ENCODE measurements around the gene ELL2. TPM values are rescaled to one million over a fixed set of nuclear protein-coding genes. Genes with fewer than 3 reads are reported as not detected.

Gene ELL2
- total and polyA plus RNA-seq, 3 experiments from 2014 or later = 5.0 to 91.3 (median 90.6) TPM

DNA sequence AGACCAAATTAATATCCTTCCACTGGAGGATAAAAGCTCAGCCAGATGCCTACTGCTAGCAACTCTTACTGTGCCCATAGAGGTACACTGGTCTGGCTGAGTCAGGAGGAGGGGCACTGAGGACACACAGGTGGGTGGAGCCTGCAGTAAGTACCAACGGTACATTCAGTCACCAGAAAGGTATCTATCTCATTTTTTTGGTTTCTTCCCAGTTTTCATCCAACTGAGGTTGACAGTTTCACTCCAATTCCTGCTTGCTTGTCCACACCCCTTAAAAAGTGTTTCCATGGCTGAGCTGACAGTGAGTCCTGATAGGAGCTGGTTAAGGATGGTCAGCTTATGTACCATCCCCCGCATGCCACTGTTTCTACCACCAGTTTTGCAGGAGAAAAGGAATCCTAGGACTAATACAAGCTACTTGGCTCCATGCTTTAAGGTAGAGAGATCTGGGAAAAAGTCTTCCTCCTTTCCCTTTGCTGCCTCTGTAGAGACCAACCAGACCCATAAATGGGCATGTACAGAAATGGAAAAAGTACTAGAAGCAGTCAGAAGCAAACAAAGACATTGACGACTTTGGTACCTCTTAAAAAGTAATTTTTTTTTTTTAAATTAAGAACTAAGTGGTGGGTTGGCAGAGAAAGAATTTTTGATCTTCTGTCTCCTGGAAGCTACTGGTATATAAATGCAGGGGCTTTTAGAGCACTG lies 3.2 kb downstream of the ELL2 start:
- no peak overlapping the region for H3K4me3 ChIP-seq (ENCODE audit: low read length)
- no peaks in the 10 kb centered on the region for H3K9me3 ChIP-seq (ENCODE audit: low read length)
- Mint-ChIP-seq H3K27ac (peak overlapping the region in 1 of 8 donors; percentile 67), H3K4me3 (peak overlapping the region in 2 of 7 donors; percentile 86 to 97), H3K4me1 (peaks cover 34 to 68% (median 49%) of the 10 kb centered on the region in 3 donors), H3K36me3 (peaks cover 0 to 13% (median 3%) of the 10 kb centered on the region in 3 donors), H3K9me3 (no peaks in the 10 kb centered on the region), H3K27me3 (peaks cover 0 to 7% of the 10 kb centered on the region in 2 donors)
- no peak for DNase-seq
- POLR2A ChIA-PET = no interaction called here
- no peak overlapping the region for H3K27ac ChIP-seq (ENCODE audit: low read depth, low read length)
- H3K4me1 ChIP-seq (ENCODE audit: insufficient read depth, low read length) = peaks cover 17% of the 10 kb centered on the region
- no peaks in the 10 kb centered on the region for H3K27me3 ChIP-seq (ENCODE audit: insufficient read depth, low read length, poor library complexity, severe bottlenecking)
- CTCF ChIA-PET = interaction anchor here (0.9 to 1.7 kb wide), 2 partner anchors 8 to 177 kb away, joined by 3 to 4 read pairs; no protein-coding TSS in a partner anchor
- no peaks in the 10 kb centered on the region for H3K36me3 ChIP-seq (ENCODE audit: insufficient read depth, low read length)

DNA sequence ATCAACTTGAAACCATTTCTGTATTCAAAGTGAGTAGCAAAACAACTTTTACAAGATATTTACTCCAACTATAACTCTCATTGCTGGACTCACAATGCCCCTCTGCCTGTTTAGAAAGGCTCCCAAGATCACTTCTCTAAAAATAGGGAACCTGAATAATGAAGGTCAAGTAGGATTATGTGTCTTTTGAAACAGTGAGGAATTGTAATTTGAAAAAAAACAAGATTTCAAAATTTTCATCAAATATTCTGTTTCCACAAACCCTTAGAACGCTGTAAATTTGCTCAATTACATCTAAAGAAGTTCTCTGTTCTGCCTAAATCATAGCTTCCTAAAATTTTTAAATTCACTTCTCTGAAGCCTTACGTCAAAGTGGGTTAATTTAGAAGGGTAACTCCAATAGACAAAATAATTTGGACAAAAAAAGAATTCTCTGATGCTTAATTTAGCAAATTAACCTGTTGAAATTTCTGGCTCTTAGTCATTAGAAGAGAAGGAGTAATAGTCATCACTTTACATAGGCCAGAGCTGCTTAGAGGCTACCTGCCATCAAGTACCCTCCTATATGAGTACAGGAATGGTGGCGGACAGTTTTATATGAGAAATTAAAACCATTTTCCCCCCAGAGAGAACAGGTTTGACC lies 4.0 kb downstream of the ELL2 start:
- no peak for DNase-seq
- Mint-ChIP-seq H3K27me3 (peaks cover 0 to 7% of the 10 kb centered on the region in 2 donors), H3K4me3 (peak overlapping the region in 1 of 7 donors; percentile 51), H3K4me1 (peaks cover 33 to 66% (median 47%) of the 10 kb centered on the region in 3 donors), H3K27ac (peak overlapping the region in 2 of 8 donors; percentile 14 to 67), H3K36me3 (peaks cover 0 to 13% (median 3%) of the 10 kb centered on the region in 3 donors), H3K9me3 (no peaks in the 10 kb centered on the region)
- no peaks in the 10 kb centered on the region for H3K36me3 ChIP-seq (ENCODE audit: insufficient read depth, low read length)
- ChIA-PET POLR2A (no interaction called here), CTCF (interaction anchor here (0.9 to 1.7 kb wide), 2 partner anchors 9 to 176 kb away, joined by 3 to 4 read pairs; no protein-coding TSS in a partner anchor)
- H3K9me3 ChIP-seq (ENCODE audit: low read length) = no peaks in the 10 kb centered on the region
- no peaks in the 10 kb centered on the region for H3K27me3 ChIP-seq (ENCODE audit: insufficient read depth, low read length, poor library complexity, severe bottlenecking)
- H3K4me1 ChIP-seq (ENCODE audit: insufficient read depth, low read length) = peaks cover 16% of the 10 kb centered on the region
- no peak overlapping the region for H3K4me3 ChIP-seq (ENCODE audit: low read length)
- no peak overlapping the region for H3K27ac ChIP-seq (ENCODE audit: low read depth, low read length)

DNA sequence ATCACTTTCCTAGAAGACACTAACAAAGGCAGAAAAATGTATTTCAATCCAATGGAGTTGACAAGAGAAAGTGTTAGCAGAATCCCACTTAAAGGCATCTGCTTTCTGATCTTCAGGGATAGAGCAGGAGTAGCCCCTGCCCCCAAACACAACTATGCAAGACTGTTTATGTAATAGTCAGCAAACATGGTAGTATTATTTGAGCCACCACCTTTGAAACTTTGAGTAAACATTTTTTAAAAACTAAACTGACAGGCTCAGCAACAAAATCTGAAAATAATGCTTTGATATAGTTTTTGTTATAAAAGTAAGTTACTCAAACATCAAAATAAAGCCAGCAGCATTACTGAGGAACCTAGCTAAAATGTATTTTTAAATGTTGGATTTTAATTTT lies 4.8 kb downstream of the ELL2 start:
- H3K9me3 ChIP-seq (ENCODE audit: low read length) = no peaks in the 10 kb centered on the region
- CTCF ChIA-PET = no interaction called here
- DNase-seq = no peak
- no peaks in the 10 kb centered on the region for H3K36me3 ChIP-seq (ENCODE audit: insufficient read depth, low read length)
- H3K4me3 ChIP-seq (ENCODE audit: low read length) = no peak overlapping the region
- Mint-ChIP-seq H3K9me3 (no peaks in the 10 kb centered on the region), H3K27me3 (peaks cover 0 to 7% of the 10 kb centered on the region in 2 donors), H3K36me3 (peaks cover 0 to 10% (median 4%) of the 10 kb centered on the region in 3 donors), H3K27ac (no peak overlapping the region), H3K4me1 (peaks cover 25 to 58% (median 39%) of the 10 kb centered on the region in 3 donors), H3K4me3 (no peak overlapping the region)
- no peak overlapping the region for H3K27ac ChIP-seq (ENCODE audit: low read depth, low read length)
- POLR2A ChIA-PET = no interaction called here
- peaks cover 8% of the 10 kb centered on the region for H3K4me1 ChIP-seq (ENCODE audit: insufficient read depth, low read length)
- H3K27me3 ChIP-seq (ENCODE audit: insufficient read depth, low read length, poor library complexity, severe bottlenecking) = no peaks in the 10 kb centered on the region

DNA sequence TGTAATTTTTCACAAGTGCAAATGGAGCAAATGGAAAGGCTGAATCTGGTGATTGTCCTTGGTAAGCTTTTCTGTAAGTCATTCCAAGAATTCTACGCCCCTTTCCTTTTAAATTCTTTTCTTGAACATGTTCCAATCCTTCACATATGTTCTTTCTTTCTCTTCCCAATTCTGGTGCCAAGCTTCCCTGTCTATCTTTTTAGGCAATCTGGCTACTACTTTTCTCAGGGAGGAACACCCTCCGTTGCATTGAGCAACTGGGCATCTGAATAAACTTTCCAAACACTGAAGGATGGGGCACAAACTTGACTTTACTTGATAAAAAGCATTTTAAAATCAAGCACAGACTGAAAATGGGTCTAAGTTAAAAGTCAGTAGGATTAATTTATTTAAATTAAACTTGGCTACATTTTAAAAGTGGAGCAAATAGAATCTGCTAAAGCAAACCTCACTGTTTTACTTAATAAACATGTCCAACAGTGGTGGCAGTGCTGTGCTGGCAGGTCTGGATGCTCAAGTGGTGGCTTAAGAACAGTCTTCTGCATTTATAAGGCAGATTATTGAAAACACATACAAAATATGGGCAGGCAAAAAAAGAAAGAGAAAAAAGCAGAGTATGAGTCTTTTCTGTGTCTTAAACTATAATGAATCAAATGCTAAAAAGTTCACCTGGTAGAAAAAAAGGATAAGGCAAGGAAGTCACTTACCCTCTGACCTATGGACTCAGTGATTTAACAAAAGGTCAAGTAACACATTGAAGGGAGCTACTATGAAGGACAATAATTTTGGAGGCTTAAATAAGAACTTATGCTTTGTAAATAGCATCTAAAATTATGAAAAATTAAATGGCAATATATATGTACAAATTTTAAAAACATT lies 5.4 kb downstream of the ELL2 start:
- H3K27me3 Mint-ChIP-seq = peaks cover 0 to 7% of the 10 kb centered on the region in 2 donors
- H3K27ac ChIP-seq (ENCODE audit: low read depth, low read length) = no peak overlapping the region
- H3K4me1 Mint-ChIP-seq = peaks cover 24 to 57% (median 38%) of the 10 kb centered on the region in 3 donors
- no peaks in the 10 kb centered on the region for H3K9me3 Mint-ChIP-seq
- ChIA-PET CTCF (no interaction called here), POLR2A (interaction anchor here (0.6 kb wide), 1 partner anchor 15 kb away, joined by 3 read pairs; no protein-coding TSS in a partner anchor)
- H3K36me3 Mint-ChIP-seq = peaks cover 0 to 8% (median 6%) of the 10 kb centered on the region in 3 donors
- H3K4me1 ChIP-seq (ENCODE audit: insufficient read depth, low read length) = peaks cover 8% of the 10 kb centered on the region
- H3K4me3 Mint-ChIP-seq = peak overlapping the region in 1 of 7 donors; percentile 36
- H3K27ac Mint-ChIP-seq = no peak overlapping the region
- no peaks in the 10 kb centered on the region for H3K36me3 ChIP-seq (ENCODE audit: insufficient read depth, low read length)
- no peak for DNase-seq
- no peaks in the 10 kb centered on the region for H3K27me3 ChIP-seq (ENCODE audit: insufficient read depth, low read length, poor library complexity, severe bottlenecking)
- H3K9me3 ChIP-seq (ENCODE audit: low read length) = no peaks in the 10 kb centered on the region
- H3K4me3 ChIP-seq (ENCODE audit: low read length) = no peak overlapping the region

DNA sequence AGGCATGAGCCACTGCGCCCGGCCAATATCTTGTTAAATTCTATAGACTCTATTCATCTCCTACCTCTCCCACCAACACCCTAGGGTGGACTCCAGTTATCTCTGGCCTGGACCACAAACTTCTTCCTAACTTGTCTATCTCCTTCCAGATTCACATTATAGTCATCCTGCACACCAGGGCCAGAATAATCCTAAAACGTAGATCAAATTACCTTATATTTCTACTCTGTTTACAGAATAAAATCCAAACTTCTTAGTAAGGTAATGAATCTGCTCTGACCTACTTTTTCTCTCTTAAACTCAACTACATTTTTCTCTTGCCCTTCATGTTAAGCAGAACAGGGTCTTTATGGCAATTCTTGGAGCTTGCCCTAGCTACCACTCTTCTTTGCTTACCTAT lies 6.9 kb downstream of the ELL2 start:
- Histone ChIP-seq H3K9me3 (ENCODE audit: low read length) (no peaks in the 10 kb centered on the region), H3K27me3 (ENCODE audit: insufficient read depth, low read length, poor library complexity, severe bottlenecking) (no peaks in the 10 kb centered on the region), H3K27ac (ENCODE audit: low read depth, low read length) (no peak overlapping the region), H3K4me1 (ENCODE audit: insufficient read depth, low read length) (peaks cover 4% of the 10 kb centered on the region), H3K4me3 (ENCODE audit: low read length) (no peak overlapping the region), H3K36me3 (ENCODE audit: insufficient read depth, low read length) (no peaks in the 10 kb centered on the region)
- no peak overlapping the region for H3K27ac Mint-ChIP-seq
- no peak overlapping the region for H3K4me3 Mint-ChIP-seq
- CTCF ChIA-PET = no interaction called here
- H3K9me3 Mint-ChIP-seq = no peaks in the 10 kb centered on the region
- no peaks in the 10 kb centered on the region for H3K27me3 Mint-ChIP-seq
- DNase-seq = no peak
- peaks cover 0 to 8% (median 0%) of the 10 kb centered on the region in 3 donors for H3K36me3 Mint-ChIP-seq
- POLR2A ChIA-PET = no interaction called here
- H3K4me1 Mint-ChIP-seq = peaks cover 16 to 52% (median 34%) of the 10 kb centered on the region in 3 donors

DNA sequence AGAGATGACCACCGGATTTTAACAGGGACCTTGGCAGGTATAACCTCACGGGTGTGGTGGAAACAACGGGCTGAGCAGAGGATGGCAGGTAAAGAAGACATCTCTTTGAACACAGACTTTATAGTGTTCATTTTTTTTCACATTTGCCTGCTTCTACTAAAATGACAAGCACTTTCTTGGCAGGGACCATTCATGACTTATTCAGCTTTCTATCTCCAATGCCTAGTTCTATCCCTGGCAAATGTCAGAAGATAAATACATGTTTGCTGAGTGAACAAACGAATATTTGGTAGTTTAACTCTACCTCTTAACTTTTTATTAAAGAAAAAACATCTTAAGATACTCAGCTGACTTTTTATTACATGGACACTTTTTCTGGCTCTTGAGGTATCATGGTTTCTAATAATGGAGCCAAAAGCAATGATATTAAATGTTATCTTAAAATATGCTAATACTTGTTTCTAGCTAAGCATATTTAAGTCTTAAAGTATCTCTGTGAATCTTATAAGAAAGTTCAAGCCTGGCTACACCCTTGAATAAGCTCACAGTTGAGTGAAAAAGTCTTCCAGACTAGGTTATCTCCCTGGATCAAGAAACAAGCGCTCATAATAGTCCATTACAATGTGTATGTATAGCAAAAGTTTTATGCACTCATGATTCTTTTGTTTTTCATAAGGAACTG lies 8.5 kb downstream of the ELL2 start:
- no peak overlapping the region for H3K4me3 ChIP-seq (ENCODE audit: low read length)
- peaks cover 6 to 37% (median 20%) of the 10 kb centered on the region in 3 donors for H3K4me1 Mint-ChIP-seq
- no peak overlapping the region for H3K27ac ChIP-seq (ENCODE audit: low read depth, low read length)
- H3K27ac Mint-ChIP-seq = no peak overlapping the region
- H3K27me3 Mint-ChIP-seq = no peaks in the 10 kb centered on the region
- POLR2A ChIA-PET = no interaction called here
- H3K4me3 Mint-ChIP-seq = peak overlapping the region in 1 of 7 donors; percentile 1
- H3K27me3 ChIP-seq (ENCODE audit: insufficient read depth, low read length, poor library complexity, severe bottlenecking) = no peaks in the 10 kb centered on the region
- CTCF ChIA-PET = interaction anchor here (2.6 kb wide), 1 partner anchor 8 kb away, joined by 8 read pairs; the partner anchor contains the start of gene ELL2
- H3K36me3 ChIP-seq (ENCODE audit: insufficient read depth, low read length) = no peaks in the 10 kb centered on the region
- peaks cover 0 to 8% (median 0%) of the 10 kb centered on the region in 3 donors for H3K36me3 Mint-ChIP-seq
- H3K9me3 Mint-ChIP-seq = no peaks in the 10 kb centered on the region
- peaks cover 5% of the 10 kb centered on the region for H3K4me1 ChIP-seq (ENCODE audit: insufficient read depth, low read length)
- no peaks in the 10 kb centered on the region for H3K9me3 ChIP-seq (ENCODE audit: low read length)
- DNase-seq = no peak

DNA sequence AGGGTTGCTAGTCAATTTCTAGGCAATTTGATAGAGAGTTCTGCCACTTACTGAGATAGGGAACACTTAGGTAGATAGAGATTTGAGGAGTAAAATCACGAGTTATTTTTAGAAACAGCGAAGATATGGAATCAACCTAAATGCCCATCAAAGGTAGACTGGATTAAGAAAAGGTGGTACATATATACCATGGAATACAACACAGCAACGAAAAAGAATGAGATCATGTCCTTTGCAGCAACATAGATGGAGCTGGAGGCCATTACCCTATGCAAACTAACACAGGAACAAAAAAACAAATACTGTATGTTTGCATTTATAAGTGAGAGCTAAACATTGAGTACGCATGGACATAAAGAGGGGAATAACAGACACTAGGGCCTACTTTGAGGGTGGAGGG lies 9.7 kb downstream of the ELL2 start:
- peaks cover 0 to 8% (median 0%) of the 10 kb centered on the region in 3 donors for H3K36me3 Mint-ChIP-seq
- Histone ChIP-seq H3K27ac (ENCODE audit: low read depth, low read length) (no peak overlapping the region), H3K4me3 (ENCODE audit: low read length) (no peak overlapping the region), H3K27me3 (ENCODE audit: insufficient read depth, low read length, poor library complexity, severe bottlenecking) (no peaks in the 10 kb centered on the region), H3K36me3 (ENCODE audit: insufficient read depth, low read length) (no peaks in the 10 kb centered on the region), H3K9me3 (ENCODE audit: low read length) (no peaks in the 10 kb centered on the region), H3K4me1 (ENCODE audit: insufficient read depth, low read length) (peaks cover 5% of the 10 kb centered on the region)
- ChIA-PET POLR2A (no interaction called here), CTCF (interaction anchor here (2.6 kb wide), 1 partner anchor 9 kb away, joined by 8 read pairs; the partner anchor contains the start of gene ELL2)
- H3K27me3 Mint-ChIP-seq = no peaks in the 10 kb centered on the region
- no peak overlapping the region for H3K27ac Mint-ChIP-seq
- peaks cover 4 to 32% (median 20%) of the 10 kb centered on the region in 3 donors for H3K4me1 Mint-ChIP-seq
- H3K4me3 Mint-ChIP-seq = no peak overlapping the region
- H3K9me3 Mint-ChIP-seq = no peaks in the 10 kb centered on the region
- no peak for DNase-seq
